Measurements from ENCODE around the gene ARL6IP4. TPM values are rescaled to one million over a fixed set of nuclear protein-coding genes. Genes with fewer than 3 reads are reported as not detected.

ARL6IP4 gene
- total and polyA plus RNA-seq, 10 of the 15 experiments (the other 5 are each of a cell fraction or from before 2014, with no cell fraction given) = 2.5 to 320 (median 188) TPM

- TF ChIP-seq BCLAF1 (IDR thresholded peaks at IDR 0.05) (no peak), POLR2AphosphoS5 (IDR thresholded peaks at IDR 0.05; ENCODE audit: low read length) (no peak), YBX1 (IDR thresholded peaks at IDR 0.05) (no peak), ZBTB4 (CRISPR knock-in tag; IDR thresholded peaks at IDR 0.05) (no peak), ETV6 (conservative IDR thresholded peaks at IDR 0.05 in 1 of 2, IDR thresholded peaks at IDR 0.05 in 1 of 2; ENCODE audit: borderline replicate concordance in 1 of 2, low read depth in 1 of 2) (no peak), NRF1 (conservative IDR thresholded peaks at IDR 0.05; ENCODE audit: low read depth, low read length) (no peak), JUNB (IDR thresholded peaks at IDR 0.05) (no peak), RUNX3 (IDR thresholded peaks at IDR 0.05; ENCODE audit: low read length) (no peak), RCOR1 (conservative IDR thresholded peaks at IDR 0.05; ENCODE audit: low read depth, low read length) (no peak), ZNF217 (IDR thresholded peaks at IDR 0.05) (no peak), PAX8 (IDR thresholded peaks at IDR 0.05) (no peak), GABPA (IDR thresholded peaks at IDR 0.05; ENCODE audit: low read depth) (no peak), CEBPZ (IDR thresholded peaks at IDR 0.05; ENCODE audit: low read depth, low read length) (no peak), NBN (IDR thresholded peaks at IDR 0.05) (no peak)
Measured at GRCh38 chr12:122968104-122968503, 12.4 kb upstream of the ARL6IP4 start (continued).

Data from GM12878 (cell line).